ENCODE results near the gene PRMT1. TPM values are rescaled to one million over a fixed set of nuclear protein-coding genes. Genes with fewer than 3 reads are reported as not detected.
A peak's percentile ranks its signal among the peaks of the same experiment; 100 is the strongest.

Gene PRMT1
- total and polyA plus RNA-seq, 2 of the 13 experiments (the other 11 are each of a cell fraction or from before 2014, with no cell fraction given), result 324 to 374 TPM

DNA sequence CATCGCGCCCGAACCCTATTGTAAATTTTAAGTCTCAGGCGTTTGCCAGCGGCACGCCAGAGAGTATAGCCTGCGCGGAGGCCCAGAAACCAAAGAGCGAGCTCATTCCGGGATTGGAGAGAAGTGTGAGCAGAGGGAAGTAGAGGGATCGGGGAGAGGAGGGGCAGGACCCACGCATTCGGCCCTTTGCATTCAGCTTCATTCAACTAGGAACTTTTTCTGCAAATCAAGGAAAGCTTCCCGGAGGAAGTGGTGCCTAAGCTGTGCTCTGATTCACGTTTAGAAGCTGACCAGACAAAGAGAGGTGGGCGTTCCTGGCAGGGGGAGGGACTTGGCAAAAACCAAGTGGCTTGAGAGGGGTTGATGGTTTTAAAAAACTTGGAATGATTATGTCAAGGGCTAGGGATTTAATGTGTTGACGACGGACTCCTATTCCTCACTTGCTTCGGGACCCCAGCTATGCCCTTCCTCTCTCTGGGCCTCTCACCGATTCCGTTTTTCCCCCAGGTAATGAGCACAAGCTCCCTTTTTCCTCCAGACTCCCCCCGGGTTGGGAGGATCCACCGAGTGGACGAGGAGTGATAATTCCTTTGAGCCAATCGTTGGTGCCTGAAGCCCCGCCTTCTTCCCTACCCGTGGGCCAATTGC lies 811 bp upstream of the PRMT1 start (continued):
- no peak for TF ChIP-seq CTCF (CRISPR knock-in tag; IDR thresholded peaks at IDR 0.05)
- no peak for TF ChIP-seq ZFP36L1 (CRISPR knock-in tag; IDR thresholded peaks at IDR 0.05)
- TF ChIP-seq ZSCAN12 (CRISPR knock-in tag; IDR thresholded peaks at IDR 0.05), result no peak
- TF ChIP-seq ZNF773 (CRISPR knock-in tag; IDR thresholded peaks at IDR 0.05; ENCODE audit: borderline replicate concordance), result no peak
- no peak for TF ChIP-seq ZNF451 (CRISPR knock-in tag; IDR thresholded peaks at IDR 0.05)
- TF ChIP-seq RCOR2 (CRISPR knock-in tag; IDR thresholded peaks at IDR 0.05), result peak; percentile 82
- TF ChIP-seq ZNF225 (CRISPR knock-in tag; IDR thresholded peaks at IDR 0.05), result no peak
- no peak for TF ChIP-seq ZFP82 (CRISPR knock-in tag; IDR thresholded peaks at IDR 0.05; ENCODE audit: borderline replicate concordance)
- TF ChIP-seq ZNF337 (CRISPR knock-in tag; IDR thresholded peaks at IDR 0.05; ENCODE audit: borderline replicate concordance, low read depth), result no peak
- no peak for TF ChIP-seq NBN (conservative IDR thresholded peaks at IDR 0.05)
- TF ChIP-seq NPAS2 (CRISPR knock-in tag; IDR thresholded peaks at IDR 0.05; ENCODE audit: borderline replicate concordance), result no peak
- TF ChIP-seq ZNF230 (CRISPR knock-in tag; IDR thresholded peaks at IDR 0.05), result peak; percentile 70; the same call in 1 of the 2 replicates
- TF ChIP-seq ZNF20 (CRISPR knock-in tag; IDR thresholded peaks at IDR 0.05), result no peak
- TF ChIP-seq ZBTB40 (IDR thresholded peaks at IDR 0.05), result no peak
- no peak for TF ChIP-seq ZBTB40 (CRISPR knock-in tag; IDR thresholded peaks at IDR 0.05)
- TF ChIP-seq, protein P1, sequence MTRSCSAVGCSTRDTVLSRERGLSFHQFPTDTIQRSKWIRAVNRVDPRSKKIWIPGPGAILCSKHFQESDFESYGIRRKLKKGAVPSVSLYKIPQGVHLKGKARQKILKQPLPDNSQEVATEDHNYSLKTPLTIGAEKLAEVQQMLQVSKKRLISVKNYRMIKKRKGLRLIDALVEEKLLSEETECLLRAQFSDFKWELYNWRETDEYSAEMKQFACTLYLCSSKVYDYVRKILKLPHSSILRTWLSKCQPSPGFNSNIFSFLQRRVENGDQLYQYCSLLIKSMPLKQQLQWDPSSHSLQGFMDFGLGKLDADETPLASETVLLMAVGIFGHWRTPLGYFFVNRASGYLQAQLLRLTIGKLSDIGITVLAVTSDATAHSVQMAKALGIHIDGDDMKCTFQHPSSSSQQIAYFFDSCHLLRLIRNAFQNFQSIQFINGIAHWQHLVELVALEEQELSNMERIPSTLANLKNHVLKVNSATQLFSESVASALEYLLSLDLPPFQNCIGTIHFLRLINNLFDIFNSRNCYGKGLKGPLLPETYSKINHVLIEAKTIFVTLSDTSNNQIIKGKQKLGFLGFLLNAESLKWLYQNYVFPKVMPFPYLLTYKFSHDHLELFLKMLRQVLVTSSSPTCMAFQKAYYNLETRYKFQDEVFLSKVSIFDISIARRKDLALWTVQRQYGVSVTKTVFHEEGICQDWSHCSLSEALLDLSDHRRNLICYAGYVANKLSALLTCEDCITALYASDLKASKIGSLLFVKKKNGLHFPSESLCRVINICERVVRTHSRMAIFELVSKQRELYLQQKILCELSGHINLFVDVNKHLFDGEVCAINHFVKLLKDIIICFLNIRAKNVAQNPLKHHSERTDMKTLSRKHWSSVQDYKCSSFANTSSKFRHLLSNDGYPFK (CRISPR knock-in tag; IDR thresholded peaks at IDR 0.05; ENCODE audit: borderline replicate concordance), result no peak
- TF ChIP-seq TAF1 (CRISPR knock-in tag; IDR thresholded peaks at IDR 0.05), result peak; percentile 56

Measured in HepG2 (cell line).